HepG2 (cell line): ENCODE measurements around the gene ZBTB22. TPM values are rescaled to one million over a fixed set of nuclear protein-coding genes. Genes with fewer than 3 reads are reported as not detected.
A peak's percentile ranks its signal among the peaks of the same experiment; 100 is the strongest.

Source experiments
- FOXK1 ChIP-seq: sonication (generic); formaldehyde crosslinking; IDR thresholded peaks from 2 replicates; pipeline ENCODE4 v1.4.0; 2020; ENCODE audit warnings: low read depth, missing genetic modification reagents, borderline replicate concordance
- GABPA ChIP-seq, 2 experiments: IDR thresholded peaks; 2 replicates each; pipeline ENCODE4 v1.6.1; 2011 to 2016; ENCODE audit warnings: low read depth in 2 of 2, low read length in 1 of 2, missing biosample characterization in 1 of 2, missing genetic modification characterization in 1 of 2
- KLF12 ChIP-seq: sonication (generic); formaldehyde crosslinking; IDR thresholded peaks from 2 replicates; pipeline ENCODE4 v1.4.0; 2020; ENCODE audit warnings: missing genetic modification reagents, borderline replicate concordance
- KMT2A ChIP-seq: sonication (generic); formaldehyde crosslinking; IDR thresholded peaks from 2 replicates; pipeline ENCODE4 v1.4.0; 2020; ENCODE audit warnings: missing genetic modification reagents
- MEF2D ChIP-seq: sonication (generic); formaldehyde crosslinking; IDR thresholded peaks from 2 replicates; pipeline ENCODE4 v1.5.1; 2020; ENCODE audit warnings: mild to moderate bottlenecking, missing genetic modification reagents
- NFKB2 ChIP-seq: sonication (generic); formaldehyde crosslinking; IDR thresholded peaks from 2 replicates; pipeline ENCODE4 v1.4.0; 2020; ENCODE audit warnings: missing genetic modification reagents, borderline replicate concordance
- RFXAP ChIP-seq: sonication (generic); formaldehyde crosslinking; IDR thresholded peaks from 2 replicates; pipeline ENCODE4 v1.4.0; 2020; ENCODE audit warnings: missing genetic modification reagents, borderline replicate concordance
- SKI ChIP-seq: fragments of 450-650 bp; IDR thresholded peaks from one replicate; pipeline ENCODE4 v1.6.1; 2018; ENCODE audit warnings: mild to moderate bottlenecking; ENCODE audit not compliant: partially characterized antibody
- TBX2 ChIP-seq: sonication (generic); formaldehyde crosslinking; IDR thresholded peaks from 2 replicates; pipeline ENCODE4 v1.5.0; 2020; ENCODE audit warnings: missing genetic modification reagents, mild to moderate bottlenecking, borderline replicate concordance
- XRCC5 ChIP-seq: fragments of 200-400 bp; formaldehyde crosslinking; optimal IDR thresholded peaks from 2 replicates; pipeline ENCODE3; 2017; ENCODE audit warnings: mild to moderate bottlenecking, low read length
- ZBTB3 ChIP-seq: sonication (generic); formaldehyde crosslinking; IDR thresholded peaks from 2 replicates; pipeline ENCODE4 v1.4.0; 2020; ENCODE audit warnings: low read depth, mild to moderate bottlenecking, moderate library complexity, missing genetic modification reagents, borderline replicate concordance
- ZNF101 ChIP-seq: sonication (generic); formaldehyde crosslinking; IDR thresholded peaks from 2 replicates; pipeline ENCODE4 v1.4.0; 2020; ENCODE audit warnings: mild to moderate bottlenecking, low read depth, missing genetic modification reagents, borderline replicate concordance
- ZNF12 ChIP-seq: sonication (generic); formaldehyde crosslinking; IDR thresholded peaks from 2 replicates; pipeline ENCODE4 v1.5.0; 2020; ENCODE audit warnings: missing genetic modification reagents
- ZNF207 ChIP-seq: fragments of 450-650 bp; IDR thresholded peaks from 2 replicates; pipeline ENCODE4 v1.6.1; 2016; ENCODE audit warnings: antibody characterized with exemption, borderline replicate concordance
- ZNF44 ChIP-seq: sonication (generic); formaldehyde crosslinking; IDR thresholded peaks from 2 replicates; pipeline ENCODE4 v1.5.1; 2020; ENCODE audit warnings: mild to moderate bottlenecking, missing genetic modification reagents
- ZNF660 ChIP-seq: sonication (generic); formaldehyde crosslinking; IDR thresholded peaks from 2 replicates; pipeline ENCODE4 v1.5.1; 2020; ENCODE audit warnings: mild to moderate bottlenecking, low read depth, missing genetic modification reagents, borderline replicate concordance
- ZNF740 ChIP-seq: sonication (generic); formaldehyde crosslinking; IDR thresholded peaks from 2 replicates; pipeline ENCODE4 v1.4.0; 2020; ENCODE audit warnings: missing genetic modification reagents
- polyA plus RNA-seq, 8 experiments: library from polyadenylated mRNA; depleted of rRNA in 3 of 8; stranded (reverse) in 7 of 8; unstranded in 1 of 8; fragments of >200 nt; fragmentation: Illumina TruSeq in 4 of 8; extraction: Trizol in 4 of 8; gene quantifications; 2 replicates each; pipeline versions ENCODE4 v1.2.1 to v1.2.3, GENCODE V29; 2011 to 2016; ENCODE audit warnings: low read depth in 4 of 8, missing spikeins in 1 of 8, mixed read lengths in 1 of 8; ENCODE audit not compliant: insufficient read depth in 1 of 8
- total RNA-seq, 5 experiments: library from RNA; depleted of rRNA; stranded (reverse); fragments of >200 nt; fragmentation: Illumina TruSeq; extraction: Trizol; gene quantifications; 2 replicates each; pipeline ENCODE4 v1.2.3, GENCODE V29; 2016; ENCODE audit warnings: low read depth in 1 of 5
- TF ChIP-seq, protein P1 (sequence below), 2 experiments: sonication (generic) in 1 of 2; formaldehyde crosslinking in 1 of 2; IDR thresholded peaks; 2 replicates each; pipeline versions ENCODE4 v1.4.0 to v1.6.1; 2018 to 2020; ENCODE audit warnings: missing genetic modification reagents in 2 of 2, borderline replicate concordance in 1 of 2, low read depth in 1 of 2, mild to moderate bottlenecking in 1 of 2, missing biosample characterization in 1 of 2
- TF ChIP-seq, protein P2 (sequence below): sonication (generic); formaldehyde crosslinking; IDR thresholded peaks from 2 replicates; pipeline ENCODE4 v1.4.0; 2020; ENCODE audit warnings: missing genetic modification reagents
- TF ChIP-seq, protein P3 (sequence below): IDR thresholded peaks from 2 replicates; pipeline ENCODE4 v1.6.1; 2016
- TF ChIP-seq, protein P4 (sequence below): sonication (generic); formaldehyde crosslinking; IDR thresholded peaks from 2 replicates; pipeline ENCODE4 v1.9.0; 2021; ENCODE audit warnings: missing genetic modification reagents, mild to moderate bottlenecking, borderline replicate concordance

Gene ZBTB22
- total and polyA plus RNA-seq, 2 of the 13 experiments (the other 11 are each of a cell fraction or from before 2014, with no cell fraction given), result 8.0 to 10.6 TPM

- TF ChIP-seq, protein P1, sequence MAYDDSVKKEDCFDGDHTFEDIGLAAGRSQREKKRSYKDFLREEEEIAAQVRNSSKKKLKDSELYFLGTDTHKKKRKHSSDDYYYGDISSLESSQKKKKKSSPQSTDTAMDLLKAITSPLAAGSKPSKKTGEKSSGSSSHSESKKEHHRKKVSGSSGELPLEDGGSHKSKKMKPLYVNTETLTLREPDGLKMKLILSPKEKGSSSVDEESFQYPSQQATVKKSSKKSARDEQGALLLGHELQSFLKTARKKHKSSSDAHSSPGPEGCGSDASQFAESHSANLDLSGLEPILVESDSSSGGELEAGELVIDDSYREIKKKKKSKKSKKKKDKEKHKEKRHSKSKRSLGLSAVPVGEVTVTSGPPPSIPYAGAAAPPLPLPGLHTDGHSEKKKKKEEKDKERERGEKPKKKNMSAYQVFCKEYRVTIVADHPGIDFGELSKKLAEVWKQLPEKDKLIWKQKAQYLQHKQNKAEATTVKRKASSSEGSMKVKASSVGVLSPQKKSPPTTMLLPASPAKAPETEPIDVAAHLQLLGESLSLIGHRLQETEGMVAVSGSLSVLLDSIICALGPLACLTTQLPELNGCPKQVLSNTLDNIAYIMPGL (CRISPR knock-in tag; IDR thresholded peaks at IDR 0.05; ENCODE audit: borderline replicate concordance in 1 of 2, low read depth in 1 of 2), result peak in 1 of 2 experiments; percentile 74; a peak in 1 of 4 replicates
- no peak for TF ChIP-seq SKI
- peak; percentile 64 for TF ChIP-seq XRCC5
- TF ChIP-seq ZBTB3, result no peak
- TF ChIP-seq ZNF740 (CRISPR knock-in tag), result peak; percentile 89
- no peak for TF ChIP-seq NFKB2 (CRISPR knock-in tag)
- TF ChIP-seq ZNF101 (CRISPR knock-in tag), result no peak
- TF ChIP-seq GABPA (IDR thresholded peaks at IDR 0.05; ENCODE audit: low read depth, low read length), result no peak
- TF ChIP-seq GABPA (CRISPR knock-in tag; IDR thresholded peaks at IDR 0.05; ENCODE audit: low read depth), result 0 out of 2 replicates have a peak, but pooled peaks have one; percentile 26
- TF ChIP-seq ZNF44 (CRISPR knock-in tag), result no peak
- TF ChIP-seq RFXAP, result no peak
- TF ChIP-seq KMT2A, result no peak
- TF ChIP-seq, protein P2, sequence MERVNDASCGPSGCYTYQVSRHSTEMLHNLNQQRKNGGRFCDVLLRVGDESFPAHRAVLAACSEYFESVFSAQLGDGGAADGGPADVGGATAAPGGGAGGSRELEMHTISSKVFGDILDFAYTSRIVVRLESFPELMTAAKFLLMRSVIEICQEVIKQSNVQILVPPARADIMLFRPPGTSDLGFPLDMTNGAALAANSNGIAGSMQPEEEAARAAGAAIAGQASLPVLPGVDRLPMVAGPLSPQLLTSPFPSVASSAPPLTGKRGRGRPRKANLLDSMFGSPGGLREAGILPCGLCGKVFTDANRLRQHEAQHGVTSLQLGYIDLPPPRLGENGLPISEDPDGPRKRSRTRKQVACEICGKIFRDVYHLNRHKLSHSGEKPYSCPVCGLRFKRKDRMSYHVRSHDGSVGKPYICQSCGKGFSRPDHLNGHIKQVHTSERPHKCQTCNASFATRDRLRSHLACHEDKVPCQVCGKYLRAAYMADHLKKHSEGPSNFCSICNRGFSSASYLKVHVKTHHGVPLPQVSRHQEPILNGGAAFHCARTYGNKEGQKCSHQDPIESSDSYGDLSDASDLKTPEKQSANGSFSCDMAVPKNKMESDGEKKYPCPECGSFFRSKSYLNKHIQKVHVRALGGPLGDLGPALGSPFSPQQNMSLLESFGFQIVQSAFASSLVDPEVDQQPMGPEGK, result peak; percentile 64
- no peak for TF ChIP-seq TBX2
- TF ChIP-seq, protein P3, sequence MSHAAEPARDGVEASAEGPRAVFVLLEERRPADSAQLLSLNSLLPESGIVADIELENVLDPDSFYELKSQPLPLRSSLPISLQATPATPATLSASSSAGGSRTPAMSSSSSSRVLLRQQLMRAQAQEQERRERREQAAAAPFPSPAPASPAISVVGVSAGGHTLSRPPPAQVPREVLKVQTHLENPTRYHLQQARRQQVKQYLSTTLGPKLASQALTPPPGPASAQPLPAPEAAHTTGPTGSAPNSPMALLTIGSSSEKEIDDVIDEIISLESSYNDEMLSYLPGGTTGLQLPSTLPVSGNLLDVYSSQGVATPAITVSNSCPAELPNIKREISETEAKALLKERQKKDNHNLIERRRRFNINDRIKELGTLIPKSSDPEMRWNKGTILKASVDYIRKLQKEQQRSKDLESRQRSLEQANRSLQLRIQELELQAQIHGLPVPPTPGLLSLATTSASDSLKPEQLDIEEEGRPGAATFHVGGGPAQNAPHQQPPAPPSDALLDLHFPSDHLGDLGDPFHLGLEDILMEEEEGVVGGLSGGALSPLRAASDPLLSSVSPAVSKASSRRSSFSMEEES (CRISPR knock-in tag), result no peak
- no peak for TF ChIP-seq MEF2D
- TF ChIP-seq, protein P4, sequence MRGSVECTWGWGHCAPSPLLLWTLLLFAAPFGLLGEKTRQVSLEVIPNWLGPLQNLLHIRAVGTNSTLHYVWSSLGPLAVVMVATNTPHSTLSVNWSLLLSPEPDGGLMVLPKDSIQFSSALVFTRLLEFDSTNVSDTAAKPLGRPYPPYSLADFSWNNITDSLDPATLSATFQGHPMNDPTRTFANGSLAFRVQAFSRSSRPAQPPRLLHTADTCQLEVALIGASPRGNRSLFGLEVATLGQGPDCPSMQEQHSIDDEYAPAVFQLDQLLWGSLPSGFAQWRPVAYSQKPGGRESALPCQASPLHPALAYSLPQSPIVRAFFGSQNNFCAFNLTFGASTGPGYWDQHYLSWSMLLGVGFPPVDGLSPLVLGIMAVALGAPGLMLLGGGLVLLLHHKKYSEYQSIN (CRISPR knock-in tag), result no peak
- no peak for TF ChIP-seq ZNF207
- TF ChIP-seq ZNF660 (CRISPR knock-in tag), result no peak
- TF ChIP-seq ZNF12, result no peak
- no peak for TF ChIP-seq FOXK1 (CRISPR knock-in tag)
- TF ChIP-seq KLF12 (CRISPR knock-in tag), result no peak
These were observed 27.5 kb upstream of the ZBTB22 start (continued) for GRCh38 chr6:33344701-33345697.
